ENCODE results near the gene KCNQ1. TPM values are rescaled to one million over a fixed set of nuclear protein-coding genes. Genes with fewer than 3 reads are reported as not detected.
A peak's percentile ranks its signal among the peaks of the same experiment; 100 is the strongest.

Gene KCNQ1
- total RNA-seq, 1 donor from 2014 or later: 8.5 TPM

- TF ChIP-seq, protein P1, sequence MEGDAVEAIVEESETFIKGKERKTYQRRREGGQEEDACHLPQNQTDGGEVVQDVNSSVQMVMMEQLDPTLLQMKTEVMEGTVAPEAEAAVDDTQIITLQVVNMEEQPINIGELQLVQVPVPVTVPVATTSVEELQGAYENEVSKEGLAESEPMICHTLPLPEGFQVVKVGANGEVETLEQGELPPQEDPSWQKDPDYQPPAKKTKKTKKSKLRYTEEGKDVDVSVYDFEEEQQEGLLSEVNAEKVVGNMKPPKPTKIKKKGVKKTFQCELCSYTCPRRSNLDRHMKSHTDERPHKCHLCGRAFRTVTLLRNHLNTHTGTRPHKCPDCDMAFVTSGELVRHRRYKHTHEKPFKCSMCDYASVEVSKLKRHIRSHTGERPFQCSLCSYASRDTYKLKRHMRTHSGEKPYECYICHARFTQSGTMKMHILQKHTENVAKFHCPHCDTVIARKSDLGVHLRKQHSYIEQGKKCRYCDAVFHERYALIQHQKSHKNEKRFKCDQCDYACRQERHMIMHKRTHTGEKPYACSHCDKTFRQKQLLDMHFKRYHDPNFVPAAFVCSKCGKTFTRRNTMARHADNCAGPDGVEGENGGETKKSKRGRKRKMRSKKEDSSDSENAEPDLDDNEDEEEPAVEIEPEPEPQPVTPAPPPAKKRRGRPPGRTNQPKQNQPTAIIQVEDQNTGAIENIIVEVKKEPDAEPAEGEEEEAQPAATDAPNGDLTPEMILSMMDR (IDR thresholded peaks at IDR 0.05; ENCODE audit: unreplicated experiment): no peak
- Mint-ChIP-seq H3K36me3 (no peaks in the 10 kb centered on the region), H3K4me1 (peaks cover 54% of the 10 kb centered on the region), H3K27ac (no peak overlapping the region), H3K9me3 (no peaks in the 10 kb centered on the region), H3K4me3 (no peak overlapping the region), H3K27me3 (ENCODE audit: low read depth) (no peaks in the 10 kb centered on the region)
- no peak for DNase-seq (ENCODE audit: low spot score in 2 of 2, unreplicated experiment in 2 of 2)
Measured at GRCh38 chr11:2746401-2747247, 301.8 kb downstream of the KCNQ1 start.

- Mint-ChIP-seq H3K4me3 (no peak overlapping the region), H3K27me3 (ENCODE audit: low read depth) (no peaks in the 10 kb centered on the region), H3K4me1 (peaks cover 53% of the 10 kb centered on the region), H3K36me3 (no peaks in the 10 kb centered on the region), H3K9me3 (no peaks in the 10 kb centered on the region), H3K27ac (peak overlapping the region; percentile 82)
- TF ChIP-seq, protein P1 (IDR thresholded peaks at IDR 0.05; ENCODE audit: unreplicated experiment): no peak
- DNase-seq (ENCODE audit: low spot score in 2 of 2, unreplicated experiment in 2 of 2): no peak
Measured at GRCh38 chr11:2747248-2748027, 302.6 kb downstream of the KCNQ1 start.

DNA sequence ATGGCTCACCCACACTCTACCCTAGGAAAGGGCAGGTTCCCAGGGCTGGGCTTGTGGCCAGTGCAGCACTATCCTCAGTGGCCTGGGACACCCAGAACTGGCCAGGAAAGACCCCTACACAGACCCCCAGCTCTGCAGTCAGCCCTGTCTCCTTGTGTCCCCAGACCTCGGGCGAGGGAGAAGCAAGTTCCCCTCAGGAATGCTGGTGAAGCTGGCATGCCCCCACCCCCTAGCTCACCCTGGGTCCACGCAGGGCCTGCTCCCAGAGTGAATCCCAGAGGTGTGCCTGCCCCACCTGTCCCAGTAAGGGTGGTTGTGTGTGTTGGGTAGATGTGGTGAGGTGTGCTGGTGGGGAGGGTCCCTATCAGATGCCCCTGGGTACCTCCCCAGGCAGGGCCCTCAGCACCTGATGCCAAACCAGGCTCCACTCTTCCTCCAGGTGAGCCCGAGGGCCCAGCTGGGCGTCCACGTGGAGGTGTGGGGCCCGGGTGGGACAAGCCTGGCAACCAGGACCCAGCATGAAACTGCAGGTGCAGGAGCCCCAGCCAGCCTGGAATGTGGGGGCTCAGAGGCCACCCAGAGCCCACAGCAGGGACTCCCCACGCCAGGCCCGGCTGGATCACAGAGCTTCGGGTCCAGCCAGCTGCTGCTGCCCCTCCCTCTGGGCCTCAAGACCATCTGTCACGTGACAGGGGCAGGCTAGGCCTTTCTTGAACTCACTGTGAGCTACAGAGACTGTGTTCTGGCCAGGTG lies 303.4 kb downstream of the KCNQ1 start:
- H3K27me3 Mint-ChIP-seq (ENCODE audit: low read depth): no peaks in the 10 kb centered on the region

DNA sequence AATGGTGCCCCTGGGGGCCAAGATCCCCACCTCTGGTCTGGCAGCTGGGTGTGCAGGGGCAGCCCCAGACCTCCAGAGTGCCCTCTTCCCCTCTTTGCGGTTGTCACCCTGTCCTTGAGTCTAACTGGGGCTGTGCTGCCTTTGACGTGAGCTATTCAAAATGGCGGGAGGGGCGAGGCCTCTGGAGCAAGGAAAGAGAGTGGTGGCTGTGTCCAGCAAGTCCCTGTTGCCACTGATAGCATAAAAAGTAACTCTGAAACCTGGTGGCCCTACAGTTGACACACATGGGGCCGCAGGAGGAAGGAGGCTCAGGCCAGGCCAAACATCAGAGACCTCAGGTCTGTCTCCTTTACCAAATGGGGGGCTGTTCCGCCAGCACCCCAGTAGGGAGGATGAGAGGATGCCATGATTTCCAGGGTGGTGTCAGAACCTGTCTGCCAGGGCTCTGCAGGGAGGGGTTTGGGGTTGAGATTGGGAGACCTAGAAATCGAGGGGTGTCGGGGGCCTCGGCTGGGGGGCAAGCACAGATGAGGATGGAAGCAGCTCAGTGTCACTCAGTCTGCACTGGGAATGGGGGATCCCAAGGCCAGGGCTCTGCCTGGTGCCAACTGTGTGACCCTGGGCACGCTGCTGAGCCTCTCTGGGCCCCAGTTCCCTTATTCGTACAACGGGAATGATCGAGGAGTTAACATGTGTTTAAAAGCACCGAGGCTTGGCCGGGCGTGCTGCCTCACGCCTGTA lies 304.2 kb downstream of the KCNQ1 start:
- Mint-ChIP-seq H3K4me1 (peaks cover 58% of the 10 kb centered on the region), H3K9me3 (no peaks in the 10 kb centered on the region), H3K36me3 (no peaks in the 10 kb centered on the region), H3K27ac (peak overlapping the region; percentile 85), H3K4me3 (no peak overlapping the region), H3K27me3 (ENCODE audit: low read depth) (no peaks in the 10 kb centered on the region)
- no peak for DNase-seq (ENCODE audit: low spot score in 2 of 2, unreplicated experiment in 2 of 2)
- TF ChIP-seq, protein P1 (IDR thresholded peaks at IDR 0.05; ENCODE audit: unreplicated experiment): no peak

More for the DNA sequence above, 303.4 kb downstream of the KCNQ1 start:
- Mint-ChIP-seq H3K27ac (peak overlapping the region; percentile 85), H3K4me3 (no peak overlapping the region), H3K9me3 (no peaks in the 10 kb centered on the region), H3K36me3 (no peaks in the 10 kb centered on the region), H3K4me1 (peaks cover 59% of the 10 kb centered on the region)
- DNase-seq (ENCODE audit: low spot score in 2 of 2, unreplicated experiment in 2 of 2): no peak
- TF ChIP-seq, protein P1 (IDR thresholded peaks at IDR 0.05; ENCODE audit: unreplicated experiment): no peak
